GM19238 (cell line): ENCODE data around the gene NCOA1.
"Not testable (repeated sequence)": the region's sequence is repeated elsewhere in the genome, so short reads cannot be mapped to it uniquely, and the experiment has no call there.

Source experiments
- DNase-seq: peaks from one replicate; pipeline ENCODE4 v3.0.0; 2011; ENCODE audit warnings: low spot score; ENCODE audit not compliant: insufficient read length

Gene NCOA1

GRCh38 chr2:24490690-24491541, at the start of gene NCOA1:
NCOA1 (plus strand) TSS chr2:24491254; CDS start chr2:24658678, 167,424 bp downstream.
- peak; percentile 92 for DNase-seq

GRCh38 chr2:24448797-24449196, 42.3 kb upstream of the NCOA1 start:
- DNase-seq = no peak

- no peak for DNase-seq
These were observed 41.7 kb upstream of the NCOA1 start for GRCh38 chr2:24449344-24449743.

GRCh38 chr2:24451805-24452501, 39.1 kb upstream of the NCOA1 start:
- no peak for DNase-seq

GRCh38 chr2:24452502-24452885, 38.6 kb upstream of the NCOA1 start:
- DNase-seq = no peak

GRCh38 chr2:24453379-24454073, 37.5 kb upstream of the NCOA1 start:
- DNase-seq = no peak

GRCh38 chr2:24454294-24454693, 36.8 kb upstream of the NCOA1 start:
- no peak for DNase-seq

GRCh38 chr2:24456599-24457556, 34.2 kb upstream of the NCOA1 start:
- DNase-seq = no peak

GRCh38 chr2:24457696-24458386, 33.2 kb upstream of the NCOA1 start:
- no peak for DNase-seq

GRCh38 chr2:24459224-24460161, 31.6 kb upstream of the NCOA1 start:
- DNase-seq = no peak

GRCh38 chr2:24461685-24462084, 29.4 kb upstream of the NCOA1 start:
- DNase-seq = no peak

GRCh38 chr2:24463271-24463670, 27.8 kb upstream of the NCOA1 start:
- no peak for DNase-seq

- DNase-seq = no peak
These were observed 23.9 kb upstream of the NCOA1 start for GRCh38 chr2:24466871-24467870.

- DNase-seq = not testable (repeated sequence)
These were observed 22.6 kb upstream of the NCOA1 start for GRCh38 chr2:24468453-24468852.

GRCh38 chr2:24469148-24469650, 21.9 kb upstream of the NCOA1 start:
- DNase-seq = no peak

GRCh38 chr2:24471662-24472061, 19.4 kb upstream of the NCOA1 start:
- no peak for DNase-seq

GRCh38 chr2:24472416-24472815, 18.6 kb upstream of the NCOA1 start:
- no peak for DNase-seq

- DNase-seq = no peak
These were observed 17.4 kb upstream of the NCOA1 start for GRCh38 chr2:24473626-24474025.
